ENCODE measurements around the gene NDEL1.
"Not testable (repeated sequence)": the region's sequence is repeated elsewhere in the genome, so short reads cannot be mapped to it uniquely, and the experiment has no call there.

Gene NDEL1

GRCh38 chr17:8435245-8436168, at the start of gene NDEL1:
NDEL1 (plus strand) TSS chr17:8435884; CDS start chr17:8444272, 8,388 bp downstream.
- FAIRE-seq (peak; percentile 93), DNase-seq (ENCODE audit: extremely low spot score, insufficient read length, low read depth) (peak; percentile 99)

GRCh38 chr17:8386841-8387240, 48.8 kb upstream of the NDEL1 start:
- FAIRE-seq: no peak
- DNase-seq (ENCODE audit: extremely low spot score, insufficient read length, low read depth): no peak

- no peak for DNase-seq (ENCODE audit: extremely low spot score, insufficient read length, low read depth)
- no peak for FAIRE-seq
These were observed 47.6 kb upstream of the NDEL1 start for GRCh38 chr17:8387914-8388651.

- no peak for DNase-seq (ENCODE audit: extremely low spot score, insufficient read length, low read depth)
- FAIRE-seq: no peak
These were observed 44.0 kb upstream of the NDEL1 start for GRCh38 chr17:8391711-8392110.

GRCh38 chr17:8392274-8392673, 43.4 kb upstream of the NDEL1 start:
- no peak for FAIRE-seq
- DNase-seq (ENCODE audit: extremely low spot score, insufficient read length, low read depth): no peak

- DNase-seq (ENCODE audit: extremely low spot score, insufficient read length, low read depth): no peak
- FAIRE-seq: no peak
These were observed 42.8 kb upstream of the NDEL1 start for GRCh38 chr17:8392674-8393469.

- no peak for DNase-seq (ENCODE audit: extremely low spot score, insufficient read length, low read depth)
- FAIRE-seq: peak; percentile 66
These were observed 42.0 kb upstream of the NDEL1 start for GRCh38 chr17:8393470-8394231.

GRCh38 chr17:8394497-8394896, 41.2 kb upstream of the NDEL1 start:
- FAIRE-seq; DNase-seq (ENCODE audit: extremely low spot score, insufficient read length, low read depth): not testable (repeated sequence)

GRCh38 chr17:8397636-8398035, 38.0 kb upstream of the NDEL1 start, which contains the start of gene RNF222:
RNF222 (minus strand) TSS chr17:8397827; CDS start chr17:8393461, 4,366 bp downstream.
- FAIRE-seq (no peak), DNase-seq (ENCODE audit: extremely low spot score, insufficient read length, low read depth) (no peak)

- DNase-seq (ENCODE audit: extremely low spot score, insufficient read length, low read depth) (no peak), FAIRE-seq (no peak)
These were observed 36.7 kb upstream of the NDEL1 start for GRCh38 chr17:8398980-8399379.

GRCh38 chr17:8401107-8401506, 34.6 kb upstream of the NDEL1 start:
- no peak for FAIRE-seq
- no peak for DNase-seq (ENCODE audit: extremely low spot score, insufficient read length, low read depth)

GRCh38 chr17:8402921-8403536, 32.7 kb upstream of the NDEL1 start:
- DNase-seq (ENCODE audit: extremely low spot score, insufficient read length, low read depth) (no peak), FAIRE-seq (no peak)

- DNase-seq (ENCODE audit: extremely low spot score, insufficient read length, low read depth): no peak
- FAIRE-seq: no peak
These were observed 30.1 kb upstream of the NDEL1 start for GRCh38 chr17:8405499-8406016.

- FAIRE-seq (no peak), DNase-seq (ENCODE audit: extremely low spot score, insufficient read length, low read depth) (no peak)
These were observed 29.5 kb upstream of the NDEL1 start for GRCh38 chr17:8406174-8406573.

- DNase-seq (ENCODE audit: extremely low spot score, insufficient read length, low read depth) (no peak), FAIRE-seq (no peak)
These were observed 27.3 kb upstream of the NDEL1 start for GRCh38 chr17:8408371-8408770.

GRCh38 chr17:8409966-8410882, 25.5 kb upstream of the NDEL1 start:
- FAIRE-seq (peak; percentile 88), DNase-seq (ENCODE audit: extremely low spot score, insufficient read length, low read depth) (peak; percentile 51)

GRCh38 chr17:8410883-8411238, 24.8 kb upstream of the NDEL1 start:
- no peak for DNase-seq (ENCODE audit: extremely low spot score, insufficient read length, low read depth)
- FAIRE-seq: no peak

- DNase-seq (ENCODE audit: extremely low spot score, insufficient read length, low read depth) (no peak), FAIRE-seq (no peak)
These were observed 23.6 kb upstream of the NDEL1 start for GRCh38 chr17:8412089-8412488.
